SK-N-SH treated with all-trans-retinoic acid at 6 μM for 48 hours (cell line): ENCODE measurements around the gene AKNA.

ENCODE experiments used
- ATAC-seq: fragments of 200-7000 bp; cut with Tn5 transposase; 3 replicates; pipeline ENCODE4 v1.9.1; 2020; ENCODE audit warnings: mild to moderate bottlenecking, moderate library complexity
- CSDC2 ChIP-seq: fragments of 250-450 bp; sonication (Bioruptor Pico); IDR thresholded peaks from 2 replicates; pipeline ENCODE4 v1.5.0; 2020; ENCODE audit warnings: mild to moderate bottlenecking, moderate library complexity
- ESRRG ChIP-seq: fragments of 250-450 bp; sonication (Bioruptor Pico); IDR thresholded peaks from 2 replicates; pipeline ENCODE4 v1.6.1; 2021; ENCODE audit warnings: mild to moderate bottlenecking
- ISL1 ChIP-seq: fragments of 250-450 bp; sonication (Bioruptor Pico); IDR thresholded peaks from 2 replicates; pipeline ENCODE4 v2.1.2; 2022; ENCODE audit warnings: mild to moderate bottlenecking, moderate library complexity
- PPARA ChIP-seq: fragments of 250-450 bp; sonication (Bioruptor Pico); IDR thresholded peaks from 2 replicates; pipeline ENCODE4 v1.5.0; 2020; ENCODE audit warnings: mild to moderate bottlenecking, borderline replicate concordance
- RARB ChIP-seq: fragments of 250-450 bp; sonication (Bioruptor Pico); IDR thresholded peaks from 2 replicates; pipeline ENCODE4 v1.8.0; 2021; ENCODE audit warnings: mild to moderate bottlenecking, moderate library complexity
- SNAI2 ChIP-seq: fragments of 250-450 bp; sonication (Bioruptor Pico); IDR thresholded peaks from 2 replicates; pipeline ENCODE4 v1.5.0; 2020; ENCODE audit warnings: mild to moderate bottlenecking, moderate library complexity
- TOX ChIP-seq: fragments of 250-450 bp; sonication (Bioruptor Pico); IDR thresholded peaks from 2 replicates; pipeline ENCODE4 v1.8.0; 2021; ENCODE audit warnings: mild to moderate bottlenecking, moderate library complexity, borderline replicate concordance
- ZC3H10 ChIP-seq: fragments of 250-450 bp; sonication (Bioruptor Pico); IDR thresholded peaks from 2 replicates; pipeline ENCODE4 v1.5.1; 2021; ENCODE audit warnings: mild to moderate bottlenecking, moderate library complexity
- ZFP30 ChIP-seq: fragments of 450-650 bp; formaldehyde crosslinking; IDR thresholded peaks from 2 replicates; pipeline ENCODE4 v1.5.0; 2022; ENCODE audit warnings: mild to moderate bottlenecking, moderate library complexity
- ZNF565 ChIP-seq: fragments of 450-650 bp; formaldehyde crosslinking; conservative IDR thresholded peaks from 2 replicates; pipeline ENCODE4 v1.5.0; 2020; ENCODE audit warnings: low read depth, mild to moderate bottlenecking, moderate library complexity
- ZNF70 ChIP-seq: fragments of 450-650 bp; formaldehyde crosslinking; IDR thresholded peaks from 2 replicates; pipeline ENCODE4 v1.5.0; 2020; ENCODE audit warnings: mild to moderate bottlenecking, moderate library complexity
- ZNF8 ChIP-seq: fragments of 450-650 bp; formaldehyde crosslinking; IDR thresholded peaks from 2 replicates; pipeline ENCODE4 v1.5.0; 2020; ENCODE audit warnings: mild to moderate bottlenecking, moderate library complexity
- TF ChIP-seq, protein P1 (sequence below): fragments of 250-450 bp; sonication (Bioruptor Pico); IDR thresholded peaks from 2 replicates; pipeline ENCODE4 v1.5.1; 2021; ENCODE audit warnings: mild to moderate bottlenecking, moderate library complexity
- TF ChIP-seq, protein P2 (sequence below): fragments of 250-450 bp; sonication (Bioruptor Pico); IDR thresholded peaks from 2 replicates; pipeline ENCODE4 v1.8.0; 2020; ENCODE audit warnings: mild to moderate bottlenecking, moderate library complexity, borderline replicate concordance
- TF ChIP-seq, protein P3 (sequence below): fragments of 250-450 bp; sonication (Bioruptor Pico); IDR thresholded peaks from 2 replicates; pipeline ENCODE4 v1.5.0; 2020; ENCODE audit warnings: mild to moderate bottlenecking, moderate library complexity
- TF ChIP-seq, protein P4 (sequence below): fragments of 250-450 bp; sonication (Bioruptor Pico); IDR thresholded peaks from 2 replicates; pipeline ENCODE4 v1.5.1; 2020; ENCODE audit warnings: low read depth, mild to moderate bottlenecking, moderate library complexity

AKNA gene

DNA sequence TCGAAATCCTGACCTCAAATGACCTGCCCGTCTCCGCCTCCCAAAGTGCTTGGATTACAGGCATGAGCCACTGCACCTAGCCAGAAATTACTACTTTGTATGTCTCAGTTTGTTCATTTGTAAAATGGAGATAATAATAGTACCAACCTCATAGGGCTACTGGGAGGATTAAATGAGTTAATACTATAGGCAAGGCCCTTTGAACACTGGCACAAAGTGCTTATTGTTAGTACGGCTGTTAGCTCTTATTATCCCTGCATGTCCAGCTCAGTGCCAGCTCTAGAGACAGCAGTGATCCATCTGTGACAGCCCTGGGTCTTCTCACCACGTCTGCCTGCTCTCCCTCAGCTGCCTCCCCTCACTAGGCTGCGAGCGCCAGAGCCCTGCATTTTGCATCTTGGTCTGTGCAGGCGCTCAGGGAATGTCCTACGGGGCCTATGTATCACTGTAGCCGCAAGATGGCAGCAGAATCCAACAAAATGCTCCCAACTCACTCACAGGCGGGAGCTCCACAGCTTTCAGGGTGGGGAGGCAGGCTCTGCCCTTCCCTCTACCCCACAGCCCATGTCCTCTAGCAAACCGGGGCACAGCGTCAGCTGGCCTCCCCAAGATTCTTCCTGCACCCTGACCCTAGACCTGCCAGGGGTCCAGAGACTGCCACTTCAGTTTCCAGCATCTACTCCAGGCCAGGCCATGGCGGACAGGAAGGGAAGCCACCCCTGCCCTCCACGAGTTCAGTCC, 17.7 kb upstream of the AKNA start:
- no peak for TF ChIP-seq ZNF70 (CRISPR knock-in tag)
- ATAC-seq: peak; percentile 99

DNA sequence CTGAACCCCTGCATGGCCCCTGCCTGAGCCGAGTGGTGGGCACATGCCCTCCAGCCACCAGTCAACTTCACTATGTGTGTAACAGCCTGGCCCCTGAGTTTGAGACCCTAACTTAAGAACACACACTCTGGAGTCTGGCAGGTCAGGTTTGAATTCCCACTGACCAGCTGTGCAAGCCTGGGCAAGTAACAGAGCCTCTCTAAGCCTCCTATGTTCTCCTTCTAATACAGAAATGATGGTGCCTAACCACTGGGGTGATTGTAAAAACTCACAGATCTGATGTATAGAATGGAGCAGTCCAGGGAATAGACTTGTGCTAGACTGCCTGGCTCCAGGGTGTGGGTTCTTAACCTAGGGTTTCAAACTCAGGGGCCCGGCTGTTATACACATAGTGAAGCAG, 16.7 kb upstream of the AKNA start:
- ATAC-seq: no peak
- TF ChIP-seq TOX (CRISPR knock-in tag): no peak
- no peak for TF ChIP-seq ISL1 (CRISPR knock-in tag)
- TF ChIP-seq, protein P1, sequence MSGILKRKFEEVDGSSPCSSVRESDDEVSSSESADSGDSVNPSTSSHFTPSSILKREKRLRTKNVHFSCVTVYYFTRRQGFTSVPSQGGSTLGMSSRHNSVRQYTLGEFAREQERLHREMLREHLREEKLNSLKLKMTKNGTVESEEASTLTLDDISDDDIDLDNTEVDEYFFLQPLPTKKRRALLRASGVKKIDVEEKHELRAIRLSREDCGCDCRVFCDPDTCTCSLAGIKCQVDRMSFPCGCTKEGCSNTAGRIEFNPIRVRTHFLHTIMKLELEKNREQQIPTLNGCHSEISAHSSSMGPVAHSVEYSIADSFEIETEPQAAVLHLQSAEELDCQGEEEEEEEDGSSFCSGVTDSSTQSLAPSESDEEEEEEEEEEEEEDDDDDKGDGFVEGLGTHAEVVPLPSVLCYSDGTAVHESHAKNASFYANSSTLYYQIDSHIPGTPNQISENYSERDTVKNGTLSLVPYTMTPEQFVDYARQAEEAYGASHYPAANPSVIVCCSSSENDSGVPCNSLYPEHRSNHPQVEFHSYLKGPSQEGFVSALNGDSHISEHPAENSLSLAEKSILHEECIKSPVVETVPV (CRISPR knock-in tag): no peak
- TF ChIP-seq PPARA (CRISPR knock-in tag): no peak
- TF ChIP-seq, protein P2, sequence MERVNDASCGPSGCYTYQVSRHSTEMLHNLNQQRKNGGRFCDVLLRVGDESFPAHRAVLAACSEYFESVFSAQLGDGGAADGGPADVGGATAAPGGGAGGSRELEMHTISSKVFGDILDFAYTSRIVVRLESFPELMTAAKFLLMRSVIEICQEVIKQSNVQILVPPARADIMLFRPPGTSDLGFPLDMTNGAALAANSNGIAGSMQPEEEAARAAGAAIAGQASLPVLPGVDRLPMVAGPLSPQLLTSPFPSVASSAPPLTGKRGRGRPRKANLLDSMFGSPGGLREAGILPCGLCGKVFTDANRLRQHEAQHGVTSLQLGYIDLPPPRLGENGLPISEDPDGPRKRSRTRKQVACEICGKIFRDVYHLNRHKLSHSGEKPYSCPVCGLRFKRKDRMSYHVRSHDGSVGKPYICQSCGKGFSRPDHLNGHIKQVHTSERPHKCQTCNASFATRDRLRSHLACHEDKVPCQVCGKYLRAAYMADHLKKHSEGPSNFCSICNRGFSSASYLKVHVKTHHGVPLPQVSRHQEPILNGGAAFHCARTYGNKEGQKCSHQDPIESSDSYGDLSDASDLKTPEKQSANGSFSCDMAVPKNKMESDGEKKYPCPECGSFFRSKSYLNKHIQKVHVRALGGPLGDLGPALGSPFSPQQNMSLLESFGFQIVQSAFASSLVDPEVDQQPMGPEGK (CRISPR knock-in tag): no peak
- no peak for TF ChIP-seq ESRRG
- no peak for TF ChIP-seq CSDC2 (CRISPR knock-in tag)
- TF ChIP-seq SNAI2 (CRISPR knock-in tag): no peak
- TF ChIP-seq RARB: no peak
- TF ChIP-seq, protein P3, sequence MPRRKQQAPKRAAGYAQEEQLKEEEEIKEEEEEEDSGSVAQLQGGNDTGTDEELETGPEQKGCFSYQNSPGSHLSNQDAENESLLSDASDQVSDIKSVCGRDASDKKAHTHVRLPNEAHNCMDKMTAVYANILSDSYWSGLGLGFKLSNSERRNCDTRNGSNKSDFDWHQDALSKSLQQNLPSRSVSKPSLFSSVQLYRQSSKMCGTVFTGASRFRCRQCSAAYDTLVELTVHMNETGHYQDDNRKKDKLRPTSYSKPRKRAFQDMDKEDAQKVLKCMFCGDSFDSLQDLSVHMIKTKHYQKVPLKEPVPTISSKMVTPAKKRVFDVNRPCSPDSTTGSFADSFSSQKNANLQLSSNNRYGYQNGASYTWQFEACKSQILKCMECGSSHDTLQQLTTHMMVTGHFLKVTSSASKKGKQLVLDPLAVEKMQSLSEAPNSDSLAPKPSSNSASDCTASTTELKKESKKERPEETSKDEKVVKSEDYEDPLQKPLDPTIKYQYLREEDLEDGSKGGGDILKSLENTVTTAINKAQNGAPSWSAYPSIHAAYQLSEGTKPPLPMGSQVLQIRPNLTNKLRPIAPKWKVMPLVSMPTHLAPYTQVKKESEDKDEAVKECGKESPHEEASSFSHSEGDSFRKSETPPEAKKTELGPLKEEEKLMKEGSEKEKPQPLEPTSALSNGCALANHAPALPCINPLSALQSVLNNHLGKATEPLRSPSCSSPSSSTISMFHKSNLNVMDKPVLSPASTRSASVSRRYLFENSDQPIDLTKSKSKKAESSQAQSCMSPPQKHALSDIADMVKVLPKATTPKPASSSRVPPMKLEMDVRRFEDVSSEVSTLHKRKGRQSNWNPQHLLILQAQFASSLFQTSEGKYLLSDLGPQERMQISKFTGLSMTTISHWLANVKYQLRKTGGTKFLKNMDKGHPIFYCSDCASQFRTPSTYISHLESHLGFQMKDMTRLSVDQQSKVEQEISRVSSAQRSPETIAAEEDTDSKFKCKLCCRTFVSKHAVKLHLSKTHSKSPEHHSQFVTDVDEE (CRISPR knock-in tag): no peak
- TF ChIP-seq ZNF8 (CRISPR knock-in tag): no peak
- TF ChIP-seq, all 23 proteins: peak for 0

DNA sequence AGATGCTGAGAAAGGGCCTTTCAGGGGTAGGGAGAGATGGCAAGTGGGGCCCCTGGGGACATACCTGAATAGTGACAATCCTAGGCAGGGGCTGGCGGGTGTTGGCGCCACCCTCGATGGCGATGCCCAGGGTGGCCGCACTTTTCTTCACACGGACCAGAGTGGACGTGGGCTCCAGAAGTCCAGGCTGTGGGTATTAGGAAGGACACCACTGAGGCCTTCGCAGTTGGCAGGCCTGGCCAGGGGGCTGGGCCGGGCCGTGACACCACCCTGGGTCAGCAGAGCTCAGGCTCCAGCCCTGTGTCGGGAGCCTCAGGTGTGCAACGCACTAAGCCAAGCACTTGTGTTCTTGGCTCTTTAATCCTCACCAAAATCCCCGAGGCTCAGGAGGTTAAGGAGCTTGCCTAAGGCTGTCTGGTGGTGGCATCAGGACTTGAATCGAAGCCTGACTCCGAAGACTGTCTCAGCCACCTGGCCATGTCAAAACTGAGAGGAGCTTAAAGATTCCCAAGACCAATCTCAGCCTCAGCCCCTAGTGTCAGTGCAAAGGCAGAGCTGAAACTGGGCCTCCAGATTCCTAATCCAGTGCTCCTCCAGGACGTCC, 15.5 kb upstream of the AKNA start:
- no peak for ATAC-seq
- TF ChIP-seq ZNF565 (CRISPR knock-in tag): no peak
- TF ChIP-seq ZFP30: no peak
- no peak for TF ChIP-seq ZC3H10 (CRISPR knock-in tag)
- no peak for TF ChIP-seq ZNF70 (CRISPR knock-in tag)
- no peak for TF ChIP-seq ESRRG
- TF ChIP-seq, protein P3 (CRISPR knock-in tag): no peak

DNA sequence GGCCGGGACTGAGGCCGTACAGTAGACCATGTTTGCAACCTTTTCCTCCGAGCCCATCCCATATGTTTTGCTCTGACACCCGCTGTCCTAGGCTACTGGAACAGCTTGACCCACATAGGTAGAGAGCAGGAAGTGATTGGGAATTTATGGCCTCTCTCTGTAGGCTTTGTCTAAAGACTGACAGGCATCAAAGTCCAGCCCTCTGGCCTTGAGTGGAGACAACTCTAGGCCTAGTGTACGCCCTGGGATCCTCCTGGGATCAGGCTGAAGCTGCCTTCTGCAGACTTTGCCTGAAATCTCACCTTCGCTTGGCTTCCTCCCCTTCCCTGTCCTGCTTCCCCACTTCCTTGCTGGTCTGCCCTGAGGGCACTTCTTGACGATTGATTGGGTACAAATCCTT, 13.6 kb upstream of the AKNA start:
- no peak for ATAC-seq
- TF ChIP-seq, protein P3 (CRISPR knock-in tag): no peak
- TF ChIP-seq PPARA (CRISPR knock-in tag): no peak
- TF ChIP-seq, protein P4, sequence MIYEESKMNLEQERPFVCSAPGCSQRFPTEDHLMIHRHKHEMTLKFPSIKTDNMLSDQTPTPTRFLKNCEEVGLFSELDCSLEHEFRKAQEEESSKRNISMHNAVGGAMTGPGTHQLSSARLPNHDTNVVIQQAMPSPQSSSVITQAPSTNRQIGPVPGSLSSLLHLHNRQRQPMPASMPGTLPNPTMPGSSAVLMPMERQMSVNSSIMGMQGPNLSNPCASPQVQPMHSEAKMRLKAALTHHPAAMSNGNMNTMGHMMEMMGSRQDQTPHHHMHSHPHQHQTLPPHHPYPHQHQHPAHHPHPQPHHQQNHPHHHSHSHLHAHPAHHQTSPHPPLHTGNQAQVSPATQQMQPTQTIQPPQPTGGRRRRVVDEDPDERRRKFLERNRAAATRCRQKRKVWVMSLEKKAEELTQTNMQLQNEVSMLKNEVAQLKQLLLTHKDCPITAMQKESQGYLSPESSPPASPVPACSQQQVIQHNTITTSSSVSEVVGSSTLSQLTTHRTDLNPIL (CRISPR knock-in tag): no peak
- TF ChIP-seq, protein P1 (CRISPR knock-in tag): no peak
